Psoas muscle (tissue), 8 donors: ENCODE data around the gene GJC3. TPM values are rescaled to one million over a fixed set of nuclear protein-coding genes. Genes with fewer than 3 reads are reported as not detected.
"Not testable (repeated sequence)": the region's sequence is repeated elsewhere in the genome, so short reads cannot be mapped to it uniquely, and the experiment has no call there.

Source experiments
- ATAC-seq, 4 donors: fragments of 200-7000 bp; cut with Tn5 transposase; one replicate each; pipeline ENCODE4 v1.9.1; 2020; ENCODE audit warnings: moderate library complexity in 3 of 4, mild to moderate bottlenecking in 2 of 4
- DNase-seq, 2 donors: peaks; one replicate each; pipeline ENCODE4 v3.0.0-alpha.2; 2020
- H3K27ac ChIP-seq: fragments of 200-600 bp; one replicate; pipeline ENCODE4 v1.8.0; 2022
- H3K27me3 ChIP-seq, 3 donors: fragments of 200-600 bp in 1 of 3; one replicate each; pipeline versions ENCODE4 v1.6.1 to v1.8.0; 2013 to 2022; ENCODE audit warnings: low read length in 2 of 3, mild to moderate bottlenecking in 2 of 3, moderate library complexity in 1 of 3; ENCODE audit not compliant: insufficient read depth in 3 of 3
- H3K36me3 ChIP-seq, 2 donors: fragments of 200-600 bp in 1 of 2; one replicate each; pipeline versions ENCODE4 v1.6.1 to v1.8.0; 2013 to 2022; ENCODE audit warnings: low read depth in 1 of 2, mild to moderate bottlenecking in 1 of 2, moderate library complexity in 1 of 2; ENCODE audit not compliant: insufficient read depth in 1 of 2
- H3K4me1 ChIP-seq: fragments of 200-600 bp; one replicate; pipeline ENCODE4 v1.8.0; 2022
- H3K4me3 ChIP-seq: fragments of 200-600 bp; one replicate; pipeline ENCODE4 v1.8.0; 2022; ENCODE audit warnings: mild to moderate bottlenecking
- H3K9me3 ChIP-seq: fragments of 200-600 bp; one replicate; pipeline ENCODE4 v1.8.0; 2022
- CTCF ChIP-seq: fragments of 200-600 bp; IDR thresholded peaks from one replicate; pipeline ENCODE4 v1.8.0; 2022; ENCODE audit warnings: antibody characterized with exemption
- WGBS, 3 donors: extraction: QIAGEN DNeasy Blood & Tissue Kit; methylation state at CpG; one replicate each; pipeline versions ENCODE4 v1.1.6 to v1.1.7; 2013; 5-methylcytosine and 5-hydroxymethylcytosine counted together
- intact Hi-C, 2 donors: fragments of 100-400 bp; cut with DNase I; formaldehyde crosslinking; loops; one replicate each; pipeline versions ENCODE4 v1.11.0 to v1.14.2; 2022
- polyA plus RNA-seq, 3 donors: library from polyadenylated mRNA; stranded (reverse); fragments of 200-250 nt; gene quantifications; one replicate each; pipeline ENCODE4 v1.2.3, GENCODE V29; 2013
- total RNA-seq, 4 donors: library from RNA; stranded (reverse); fragmentation: NEBNext Ultra II Directional in 2 of 4; extraction: Animal tissue kit (Norgen Biotek cat#: 25700) in 2 of 4; gene quantifications; one replicate each; pipeline versions ENCODE4 v1.2.1 to v1.2.4, GENCODE V29; 2021 to 2023
- donor health status: healthy with polysubstance abuse.
- donor health status: DM: no; HTN: no; CAD: no; lungs with moderate emphysema.
- donor health status: Bipolar disorder and iron deficiency.
- donor health status: healthy.
- donor health status: DM: yes; HTN: yes; CAD: no.
- donor health status: DM: no; HTN: no; CAD: no.
- donor health status: DM: no; HTN: no; CAD: no.
- donor health status: DM: yes; HTN: yes; CAD: no.

GJC3 gene
- total and polyA plus RNA-seq, 7 donors, result 0.08 to 0.52 (median 0.21) TPM; not detected in 3

DNA sequence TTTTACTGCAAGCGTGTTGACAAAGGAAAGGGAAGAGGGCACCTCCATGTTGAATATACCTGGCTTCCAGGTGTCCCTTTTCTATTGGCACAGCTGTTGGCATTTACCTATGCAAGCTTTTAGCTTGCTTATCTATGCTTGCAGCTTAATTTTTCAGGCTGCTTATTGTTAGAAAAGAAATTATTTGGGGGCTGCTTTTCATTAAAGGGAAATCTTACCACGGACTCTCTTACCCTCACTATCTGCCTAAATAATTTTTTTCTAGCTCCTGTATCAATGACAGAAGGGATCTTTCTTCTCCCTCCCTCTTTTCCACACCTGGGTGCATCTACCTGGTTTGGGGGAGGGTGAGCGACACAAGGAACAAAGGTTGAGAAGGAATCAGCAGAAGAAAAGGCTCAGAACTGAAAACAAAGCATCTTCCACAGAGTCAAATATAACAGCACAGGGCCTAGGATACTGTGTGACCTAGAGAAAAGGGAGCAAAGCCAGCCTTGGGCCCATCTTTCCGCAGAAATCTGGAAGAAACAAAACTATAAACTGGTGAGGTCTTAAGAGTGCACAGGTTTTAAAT lies 15.2 kb upstream of the GJC3 start:
- Histone ChIP-seq H3K36me3 (no peaks in the 10 kb centered on the region), H3K27ac (no peak overlapping the region), H3K9me3 (no peaks in the 10 kb centered on the region), H3K4me3 (no peak overlapping the region), H3K4me1 (no peaks in the 10 kb centered on the region), H3K27me3 (peaks cover 3 to 16% (median 5%) of the 10 kb centered on the region in 3 donors)
- 41 to 55% (median 54%) methylated on average over 4 of the region's 4 CpGs for WGBS, 3 donors
- intact Hi-C loops, result no loop called here
- ATAC-seq (no peak), DNase-seq (no peak)
- TF ChIP-seq CTCF, result no peak

GRCh38 chr7:99943641-99944496 lies 14.4 kb upstream of the GJC3 start:
- no peaks in the 10 kb centered on the region for H3K36me3 ChIP-seq
- intact Hi-C loops, result no loop called here
- ATAC-seq, result no peak
- WGBS, 3 donors, result 31 to 46% (median 36%) methylated on average over 14 of the region's 14 CpGs
- H3K4me1 ChIP-seq, result no peaks in the 10 kb centered on the region
- DNase-seq, result no peak
- no peak overlapping the region for H3K4me3 ChIP-seq
- no peak for TF ChIP-seq CTCF
- H3K9me3 ChIP-seq, result peaks cover under 1% of the 10 kb centered on the region
- H3K27ac ChIP-seq, result no peak overlapping the region
- peaks cover 6 to 16% (median 9%) of the 10 kb centered on the region in 3 donors for H3K27me3 ChIP-seq

DNA sequence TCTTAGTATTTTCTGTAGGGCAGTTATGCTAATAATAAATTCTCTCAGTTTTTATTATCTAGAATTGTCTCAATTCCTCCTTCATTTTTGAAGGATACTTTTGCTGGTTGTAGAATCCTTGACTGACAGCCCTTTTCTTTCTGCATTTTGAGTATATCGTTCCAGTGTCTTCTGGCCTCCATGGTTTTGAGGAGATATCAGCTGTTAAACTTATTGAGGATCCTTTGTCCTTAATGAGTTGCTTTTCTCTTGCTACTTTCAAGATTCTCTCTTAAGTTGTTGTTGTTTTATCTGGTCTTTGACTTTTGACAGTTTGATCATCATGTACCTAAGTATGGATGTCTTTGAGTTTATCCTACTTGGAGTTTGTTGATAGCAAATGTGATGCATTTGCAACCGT lies 8.9 kb upstream of the GJC3 start:
- DNase-seq, result no peak
- no peaks in the 10 kb centered on the region for H3K4me1 ChIP-seq
- TF ChIP-seq CTCF, result no peak
- H3K9me3 ChIP-seq, result peaks cover 6% of the 10 kb centered on the region
- 64 to 95% (median 89%) methylated on average over 2 of the region's 2 CpGs for WGBS, 3 donors
- H3K27me3 ChIP-seq, result peaks cover 3 to 10% (median 5%) of the 10 kb centered on the region in 3 donors
- H3K27ac ChIP-seq, result no peak overlapping the region
- no peak for ATAC-seq
- no peak overlapping the region for H3K4me3 ChIP-seq
- no peaks in the 10 kb centered on the region for H3K36me3 ChIP-seq
- intact Hi-C loops, result no loop called here

DNA sequence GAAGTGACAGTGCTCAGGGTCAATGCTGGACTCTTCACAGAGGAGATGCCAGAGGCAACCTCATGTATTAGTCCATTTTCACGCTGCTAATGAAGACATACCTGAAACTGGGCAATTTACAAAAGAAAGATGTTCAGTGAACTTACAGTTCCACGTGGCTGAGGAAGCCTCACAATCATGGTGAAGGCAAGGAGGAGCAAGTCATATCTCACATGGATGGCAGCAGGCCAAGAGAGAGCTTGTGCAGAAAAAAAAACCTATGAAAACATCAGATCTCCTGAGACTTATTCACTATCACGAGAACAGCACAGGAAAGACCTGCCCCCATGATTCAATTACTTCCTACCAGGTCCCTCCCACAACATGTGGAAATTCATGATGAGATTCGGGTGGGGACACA lies 5.6 kb upstream of the GJC3 start:
- H3K9me3 ChIP-seq, H3K4me1 ChIP-seq, ATAC-seq, intact Hi-C loops, H3K36me3 ChIP-seq, DNase-seq, H3K27ac ChIP-seq, H3K4me3 ChIP-seq: not testable (repeated sequence)
- 42 to 45% (median 42%) methylated on average over 4 of the region's 4 CpGs for WGBS, 3 donors
- peaks cover 3 to 29% (median 3%) of the 10 kb centered on the region in 3 donors for H3K27me3 ChIP-seq

GRCh38 chr7:99930376-99930775 lies 956 bp upstream of the GJC3 start:
- H3K4me1 ChIP-seq, result no peaks in the 10 kb centered on the region
- DNase-seq (no peak), ATAC-seq (no peak)
- H3K27ac ChIP-seq, result no peak overlapping the region
- no peak for TF ChIP-seq CTCF
- H3K9me3 ChIP-seq, result no peaks in the 10 kb centered on the region
- H3K27me3 ChIP-seq, result peaks cover 0 to 45% (median 1%) of the 10 kb centered on the region in 3 donors
- intact Hi-C loops, result no loop called here
- WGBS, 3 donors, result 61 to 75% (median 69%) methylated on average over 3 of the region's 3 CpGs
- H3K4me3 ChIP-seq, result no peak overlapping the region
- no peaks in the 10 kb centered on the region for H3K36me3 ChIP-seq
